ENCODE measurements around the gene MORN1.
A peak's percentile ranks its signal among the peaks of the same experiment; 100 is the strongest.
"Not testable (repeated sequence)": the region's sequence is repeated elsewhere in the genome, so short reads cannot be mapped to it uniquely, and the experiment has no call there.

The MORN1 gene

DNA sequence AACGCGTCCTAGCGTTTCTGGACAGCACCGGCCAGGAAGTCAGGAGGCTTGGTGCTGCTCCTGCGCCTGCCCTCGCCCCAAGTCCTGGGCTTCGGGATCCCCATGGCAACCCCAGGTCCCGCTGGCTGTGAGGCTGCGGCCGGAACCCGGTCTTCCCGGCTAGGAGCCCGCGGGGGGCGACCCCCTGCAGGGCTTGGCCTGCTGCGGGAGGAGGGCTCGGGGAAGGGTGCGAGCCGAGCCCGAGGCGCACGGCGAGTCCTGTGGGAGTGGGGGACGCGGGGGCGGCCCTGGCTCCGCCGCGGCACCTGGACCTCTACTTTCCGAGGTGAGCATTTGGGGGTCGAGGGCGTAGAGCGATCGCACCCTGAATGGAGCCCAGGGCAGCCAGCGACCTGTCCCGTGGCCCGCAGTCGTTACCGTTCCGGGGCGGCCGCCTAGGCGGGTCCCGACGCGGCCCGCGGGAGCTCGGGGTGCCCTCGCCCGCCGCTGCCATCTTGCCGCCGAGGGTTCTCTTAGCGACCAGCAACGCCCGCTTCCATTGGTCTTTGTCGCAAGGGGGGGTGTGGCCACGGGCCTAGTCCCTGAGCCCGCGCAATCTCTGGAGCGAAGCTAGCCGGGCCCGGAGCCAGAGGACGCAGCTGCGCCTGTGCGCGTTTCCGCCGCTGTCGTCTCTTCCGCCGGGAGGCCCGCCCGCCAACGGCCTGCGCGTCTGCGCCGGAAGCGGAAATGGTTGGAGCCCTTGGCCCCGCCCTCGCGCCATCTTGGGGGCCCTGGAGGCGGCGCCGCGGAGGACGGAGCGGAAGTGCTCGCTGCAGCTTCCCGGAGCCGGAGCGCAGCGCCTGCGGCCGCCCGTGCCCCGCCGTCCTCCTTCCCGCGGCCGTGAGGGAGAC lies at the start of gene MORN1, which contains the start of gene RER1:
Gene MORN1 (minus strand): TSS at position 514 of the 890 bp plus-strand sequence. CDS start 21 bp downstream, at position 493.
Gene RER1 (plus strand): TSS at position 801 of the 890 bp plus-strand sequence. CDS start 3,950 bp downstream, outside the sequence.
- peak; percentile 99 for DNase-seq (ENCODE audit: low spot score)

DNA sequence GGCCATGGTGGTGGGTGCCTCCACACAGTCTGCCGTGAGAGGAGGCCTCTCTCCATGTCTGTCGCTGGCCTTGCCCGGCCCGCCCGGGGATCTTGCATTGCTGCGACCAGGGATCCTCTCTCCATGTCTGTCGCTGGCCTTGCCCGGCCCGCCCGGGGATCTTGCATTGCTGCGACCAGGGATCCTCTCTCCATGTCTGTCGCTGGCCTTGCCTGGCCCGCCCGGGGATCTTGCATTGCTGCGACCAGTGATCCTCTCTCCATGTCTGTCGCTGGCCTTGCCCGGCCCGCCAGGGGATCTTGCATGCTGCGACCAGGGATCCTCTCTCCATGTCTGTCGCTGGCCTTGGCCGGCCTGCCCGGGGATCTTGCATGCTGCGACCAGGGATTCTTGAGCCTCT lies 49.0 kb upstream of the MORN1 start:
- DNase-seq (ENCODE audit: low spot score) = not testable (repeated sequence)

DNA sequence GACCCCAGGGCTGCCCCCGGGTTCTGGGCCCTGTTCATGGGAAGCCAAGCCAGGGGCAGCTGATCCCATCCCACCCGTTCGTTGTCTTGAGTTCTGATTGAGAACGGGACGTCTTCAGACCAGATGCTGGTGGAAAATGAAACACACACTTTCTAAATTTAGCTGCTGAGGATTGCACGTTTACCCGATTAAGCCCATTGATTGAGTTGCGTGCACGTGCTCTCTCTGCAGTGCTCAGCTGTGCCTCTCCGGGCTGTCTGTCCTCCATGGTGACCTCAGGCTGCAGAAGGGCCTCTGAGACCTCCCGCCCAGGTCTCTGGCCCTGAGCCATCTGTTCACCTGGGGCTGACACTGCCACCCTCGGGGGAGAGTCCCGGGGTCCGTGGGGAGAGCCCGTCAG lies 48.0 kb upstream of the MORN1 start:
- no peak for DNase-seq (ENCODE audit: low spot score)

DNA sequence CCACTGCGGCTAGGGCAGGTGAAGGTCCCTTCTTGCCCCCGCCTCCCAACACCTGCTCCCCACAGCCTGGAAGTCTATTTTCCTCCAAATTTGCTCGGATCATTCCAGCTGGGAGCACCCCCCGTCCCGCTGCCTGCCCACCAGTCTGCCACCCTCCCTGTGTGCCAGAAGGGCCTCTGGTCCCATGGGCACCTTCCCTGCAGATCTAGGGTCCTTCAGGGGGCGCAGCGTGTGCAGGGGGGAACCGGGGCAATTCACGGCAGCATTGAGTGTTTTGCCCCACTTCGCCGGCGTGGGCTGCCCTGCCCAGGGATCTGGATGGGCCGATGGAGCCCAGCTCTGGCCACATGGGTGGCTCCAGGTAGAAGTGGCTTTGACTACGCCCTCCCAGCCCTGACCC lies 47.3 kb upstream of the MORN1 start:
- no peak for DNase-seq (ENCODE audit: low spot score)

DNA sequence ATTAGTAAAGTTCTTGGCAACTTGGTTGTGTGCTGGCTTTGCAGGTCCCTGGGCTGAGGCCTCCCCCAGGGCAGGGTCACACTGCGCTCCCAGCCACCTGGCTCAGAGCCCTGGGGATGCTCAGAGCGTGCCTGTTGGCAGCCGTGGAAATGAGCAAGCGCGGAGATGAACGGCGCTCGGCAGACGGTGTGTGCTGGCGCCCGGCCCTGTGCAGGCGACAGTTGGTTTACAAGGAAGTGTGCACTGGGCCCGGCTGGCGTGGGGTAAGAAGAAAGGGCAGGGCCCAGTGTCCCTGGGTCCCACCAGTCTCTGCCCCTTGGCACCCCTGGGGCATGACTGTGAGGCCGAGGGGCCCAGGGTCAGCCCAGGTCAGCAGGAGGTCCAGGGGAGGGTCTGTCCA lies 46.7 kb upstream of the MORN1 start:
- DNase-seq (ENCODE audit: low spot score) = no peak

DNA sequence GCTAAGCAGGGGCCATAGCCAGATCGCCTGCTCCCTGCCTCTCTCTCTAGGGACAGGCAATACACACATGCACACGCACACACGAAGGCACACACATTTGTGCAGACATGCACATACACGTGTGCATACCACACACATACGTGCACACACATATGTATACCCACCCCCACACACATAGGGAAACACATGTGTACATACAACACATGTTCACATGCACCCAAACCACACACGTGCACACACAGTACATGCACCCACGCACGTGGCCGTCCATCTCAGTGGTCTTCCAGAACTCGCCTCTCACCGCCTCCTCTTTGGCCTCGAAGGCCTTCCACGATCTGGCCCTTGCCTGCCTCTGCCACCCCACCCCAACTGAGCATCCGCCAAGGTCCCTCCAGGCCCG lies 46.3 kb upstream of the MORN1 start:
- DNase-seq (ENCODE audit: low spot score) = no peak

DNA sequence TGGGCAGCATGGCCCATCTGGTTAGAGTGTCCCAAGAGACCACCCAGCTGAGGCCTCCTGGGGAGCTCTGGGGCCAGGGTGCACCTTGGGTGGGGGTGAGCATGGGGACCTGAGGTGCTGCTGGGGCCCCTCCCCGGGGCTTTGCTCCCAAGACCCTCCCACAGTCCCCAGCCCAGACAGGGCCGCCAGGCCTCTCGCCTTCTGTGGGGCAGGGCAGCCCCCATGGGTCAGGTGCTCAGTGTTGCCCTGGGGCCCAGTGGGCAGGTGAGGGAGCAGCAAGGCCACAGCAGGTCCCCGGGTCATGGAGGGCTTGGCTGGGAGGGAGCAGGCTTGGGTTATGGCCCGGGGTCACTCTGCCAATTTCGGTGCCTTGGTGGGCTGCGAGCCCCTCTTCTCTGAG lies 45.5 kb upstream of the MORN1 start:
- DNase-seq (ENCODE audit: low spot score) = no peak

DNA sequence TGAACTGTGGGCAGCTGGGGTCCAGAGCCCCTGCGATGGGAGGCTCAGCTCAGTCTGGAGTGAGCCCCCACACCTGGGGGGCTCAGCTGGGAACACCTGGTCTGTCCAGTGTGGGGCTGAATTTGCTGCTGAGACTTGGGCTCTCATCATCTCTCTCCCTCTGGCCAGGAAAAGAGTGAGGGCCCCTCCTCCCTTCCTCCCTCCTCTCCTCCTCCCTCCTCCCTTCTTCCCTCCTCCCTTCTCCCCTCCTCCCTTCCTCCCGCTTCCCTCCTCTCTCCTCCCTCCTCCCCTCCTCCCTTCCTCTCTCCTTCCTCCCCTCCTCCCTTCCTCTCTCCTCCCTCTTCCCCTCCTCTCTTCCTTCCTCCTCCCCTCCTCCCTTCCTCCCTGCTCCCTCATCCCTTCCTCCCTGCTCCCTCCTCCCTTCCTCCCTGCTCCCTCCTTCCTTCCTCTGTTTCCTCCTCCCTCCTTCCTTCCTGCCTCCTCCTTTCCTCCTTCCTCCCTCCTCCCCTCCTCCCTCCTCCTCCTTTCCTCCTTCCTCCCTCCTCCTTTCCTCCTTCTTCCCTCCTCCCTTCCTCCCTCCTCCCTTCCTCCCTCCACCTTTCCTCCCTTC lies 44.5 kb upstream of the MORN1 start:
- DNase-seq (ENCODE audit: low spot score) = no peak

DNA sequence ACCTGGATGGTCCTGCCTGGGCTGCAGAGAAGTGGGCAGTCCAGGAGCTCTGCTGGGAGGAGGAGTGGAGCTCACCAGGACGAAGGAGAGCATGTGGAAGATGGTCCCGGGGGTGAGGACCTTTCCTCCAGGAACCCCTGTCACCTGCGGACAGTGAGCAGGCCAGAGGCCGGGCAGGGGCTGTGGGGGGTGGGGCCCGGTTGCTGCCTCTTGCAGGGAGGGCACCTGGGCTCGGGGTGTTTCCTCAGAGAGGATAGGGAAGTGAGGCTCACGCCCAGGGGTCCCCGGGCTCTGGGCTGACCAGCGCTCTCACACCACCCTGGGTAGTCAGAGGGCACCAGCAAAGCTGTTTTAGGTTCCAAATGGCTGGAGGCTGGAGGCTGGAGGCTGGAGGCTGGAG lies 43.7 kb upstream of the MORN1 start:
- no peak for DNase-seq (ENCODE audit: low spot score)

DNA sequence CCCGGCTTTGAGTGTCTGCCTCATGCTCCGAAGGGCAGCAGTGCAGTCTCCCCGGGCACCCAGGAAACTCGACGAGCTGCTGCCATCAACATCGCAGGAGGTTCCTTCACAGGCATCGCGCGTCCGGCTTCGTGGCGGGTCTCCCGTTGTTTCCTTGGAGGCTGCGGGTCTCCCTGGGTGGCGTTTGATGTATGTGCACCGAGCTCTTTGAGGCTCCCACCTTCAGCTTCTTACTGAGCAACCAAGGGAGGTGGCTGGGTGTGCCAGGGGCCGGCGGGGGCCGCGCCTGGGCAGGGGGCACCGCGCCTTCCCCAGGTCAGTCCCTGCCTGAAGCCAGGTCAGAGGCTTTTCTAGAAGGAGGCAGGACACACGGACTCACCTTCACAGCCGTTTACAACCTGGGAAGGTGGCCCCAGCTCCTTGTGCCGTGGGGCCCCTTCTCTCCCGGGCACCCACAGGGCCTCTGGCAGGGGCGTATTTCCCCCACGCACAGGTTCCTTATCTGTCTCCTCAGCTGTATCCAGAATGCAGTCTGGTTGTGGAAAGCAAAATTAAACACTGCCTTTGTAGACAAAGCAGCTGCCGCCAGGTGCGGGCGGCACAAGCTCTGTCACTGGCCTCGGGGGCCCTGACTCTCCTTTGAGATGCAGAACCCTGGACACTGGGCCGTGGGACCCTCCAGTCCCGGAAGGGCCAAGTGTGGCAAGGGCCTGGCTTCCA lies 42.7 kb upstream of the MORN1 start:
- DNase-seq (ENCODE audit: low spot score) = no peak

DNA sequence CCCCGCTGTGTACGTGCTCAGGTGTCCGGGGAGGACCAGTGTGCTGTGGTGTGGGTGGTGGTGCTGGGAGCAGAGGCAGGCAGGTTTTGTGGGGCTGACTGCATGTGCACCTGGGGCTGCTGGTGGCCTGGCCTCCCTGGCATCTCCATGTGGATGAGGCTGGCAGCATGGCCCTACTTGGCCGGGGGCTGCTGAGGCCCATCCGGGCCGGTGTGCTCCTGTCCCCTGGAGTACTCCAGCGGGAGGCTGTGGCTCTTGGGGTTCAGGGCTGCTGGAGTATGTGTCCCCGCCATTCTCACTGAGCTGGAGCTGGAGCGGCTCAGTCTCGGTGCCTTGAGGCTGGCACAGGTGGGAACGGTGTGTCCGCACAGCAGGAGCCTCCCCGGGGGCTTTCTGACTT lies 41.8 kb upstream of the MORN1 start:
- no peak for DNase-seq (ENCODE audit: low spot score)

DNA sequence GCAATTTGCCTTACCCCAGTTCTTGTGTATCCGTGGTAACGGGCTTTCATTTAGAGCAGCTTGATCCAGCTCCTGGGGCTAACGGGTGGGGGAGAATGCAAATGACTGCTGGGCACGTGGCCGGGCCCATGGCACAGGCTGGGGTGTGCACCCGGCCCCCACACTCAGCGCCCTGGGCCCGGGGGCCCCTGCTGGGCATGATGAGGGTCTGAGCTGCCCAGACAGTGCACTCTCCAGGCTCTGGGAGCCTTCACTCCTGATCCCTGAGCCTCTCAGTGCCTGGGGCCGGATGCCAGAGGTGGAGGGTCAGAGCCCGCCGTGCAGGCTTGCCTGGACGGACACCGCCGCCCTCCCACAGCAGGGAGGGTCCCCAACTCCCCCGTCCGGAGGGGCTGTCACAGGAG lies 41.1 kb upstream of the MORN1 start:
- no peak for DNase-seq (ENCODE audit: low spot score)

DNA sequence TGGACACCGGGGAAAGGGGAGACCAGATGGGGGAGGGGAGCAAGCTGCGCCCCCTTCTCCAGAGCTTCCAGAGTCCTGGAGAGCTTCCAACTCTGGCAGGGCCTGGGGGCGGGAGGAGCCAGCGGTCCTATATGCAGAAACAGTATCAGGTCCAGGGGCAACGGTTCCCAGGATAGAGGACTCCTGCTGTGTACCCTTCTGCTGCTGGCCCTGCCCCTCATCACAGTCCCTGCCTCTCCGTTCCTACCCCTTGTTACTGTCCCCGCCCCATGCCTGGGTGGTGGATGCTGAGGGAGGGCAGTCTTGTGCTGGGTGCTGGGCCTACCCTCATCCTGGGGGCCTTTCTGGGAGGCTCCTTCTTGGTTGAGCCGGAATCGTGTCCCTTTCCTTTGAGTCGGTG lies 40.2 kb upstream of the MORN1 start:
- no peak for DNase-seq (ENCODE audit: low spot score)

DNA sequence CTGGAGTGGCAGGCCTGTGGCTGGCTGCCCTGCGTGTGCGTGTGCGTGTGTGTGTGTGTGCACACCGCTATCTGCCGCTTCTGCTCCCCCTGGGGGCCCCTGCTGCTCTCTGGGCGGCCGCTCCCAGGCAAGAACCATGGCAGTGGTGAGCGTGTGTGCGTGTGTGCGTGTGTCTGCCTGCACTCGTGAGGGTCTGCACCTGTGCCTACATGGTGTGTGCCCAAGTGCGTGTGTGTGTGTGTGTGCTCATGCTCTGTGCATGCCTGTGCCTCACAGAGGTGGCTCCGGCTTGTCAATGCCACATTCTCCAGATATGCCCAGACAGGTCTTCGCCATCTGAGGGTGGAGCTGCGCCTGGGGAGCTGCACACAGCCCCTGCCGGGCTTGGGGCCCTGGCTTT lies 39.7 kb upstream of the MORN1 start:
- no peak for DNase-seq (ENCODE audit: low spot score)

DNA sequence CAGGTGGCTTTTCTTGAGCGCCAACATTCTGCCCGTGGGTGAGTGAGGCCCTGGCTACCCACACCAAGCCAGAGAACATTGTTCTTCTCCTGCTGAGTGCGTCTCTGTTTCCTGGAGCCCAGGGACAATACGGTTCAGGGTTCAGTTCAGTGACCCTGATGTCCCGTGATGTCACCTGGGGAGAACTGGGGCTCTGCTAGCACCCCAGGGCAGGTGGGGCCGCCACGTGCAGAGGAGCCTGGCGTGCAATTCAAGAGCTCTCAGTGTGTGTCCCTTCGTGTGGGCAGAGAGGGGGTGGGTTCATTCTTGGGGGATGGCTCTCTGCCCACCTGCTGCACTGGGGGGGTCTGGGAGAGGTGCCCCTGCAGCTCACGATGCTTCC lies 39.2 kb upstream of the MORN1 start:
- no peak for DNase-seq (ENCODE audit: low spot score)

DNA sequence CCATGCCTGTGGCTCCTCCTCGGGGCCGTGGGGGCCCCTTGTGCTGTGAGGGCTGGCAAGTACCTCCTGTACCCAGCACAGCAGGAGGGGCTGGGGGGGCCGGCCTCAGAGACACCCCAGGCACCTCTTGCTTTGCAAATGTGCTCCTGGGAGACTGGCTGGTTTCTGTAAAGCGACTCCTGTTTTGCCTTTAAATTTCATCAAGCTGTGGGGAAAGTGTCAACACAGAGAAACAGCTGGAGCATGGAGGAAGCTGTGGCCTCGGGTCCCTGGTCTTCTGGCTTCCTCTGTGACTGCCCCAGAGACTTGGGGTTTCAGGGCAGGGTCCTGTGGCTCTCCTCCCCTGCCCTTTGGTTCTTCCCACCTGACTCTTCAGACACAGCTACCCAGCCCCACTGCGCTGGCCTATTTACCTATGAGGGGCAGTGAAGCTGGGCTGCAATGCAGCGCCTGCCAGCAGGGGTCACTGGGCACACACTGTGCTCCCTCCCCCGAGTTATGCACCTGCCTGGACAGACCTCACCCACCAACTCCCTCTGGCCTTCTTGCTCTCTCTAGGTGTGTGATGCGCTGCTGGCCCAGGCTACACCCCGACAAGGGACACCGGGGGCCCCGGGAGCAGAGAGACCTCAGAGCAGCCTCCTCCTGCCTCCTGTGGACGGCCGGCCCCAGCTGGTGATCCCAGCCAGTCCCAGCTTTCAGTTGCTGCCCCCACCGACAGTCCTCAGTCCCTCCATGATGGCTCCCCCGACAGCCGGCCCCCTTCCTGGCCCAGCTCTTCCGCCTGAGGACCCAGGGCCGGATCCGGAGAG lies 38.6 kb upstream of the MORN1 start:
- DNase-seq (ENCODE audit: low spot score) = no peak

DNA sequence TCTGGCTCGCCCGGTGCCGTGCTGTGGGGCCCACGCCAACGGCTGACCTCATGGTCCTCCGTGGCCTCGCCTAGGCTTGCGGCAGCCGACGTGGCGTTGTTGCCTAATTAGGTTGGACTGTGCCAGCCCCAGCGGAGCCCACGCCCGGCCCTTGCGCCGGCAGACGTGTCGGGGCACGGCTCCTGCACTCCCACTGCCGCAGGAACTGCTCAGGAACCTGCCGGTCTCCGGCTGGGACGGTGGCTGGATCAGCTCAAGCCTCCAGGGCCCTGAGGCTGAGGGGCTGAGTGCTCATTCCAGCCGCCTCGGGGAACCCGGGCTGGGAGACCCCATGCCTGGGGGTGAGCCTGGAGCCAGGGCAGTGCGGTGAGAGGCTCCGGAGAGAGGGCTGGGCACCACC lies 37.1 kb upstream of the MORN1 start:
- no peak for DNase-seq (ENCODE audit: low spot score)

DNA sequence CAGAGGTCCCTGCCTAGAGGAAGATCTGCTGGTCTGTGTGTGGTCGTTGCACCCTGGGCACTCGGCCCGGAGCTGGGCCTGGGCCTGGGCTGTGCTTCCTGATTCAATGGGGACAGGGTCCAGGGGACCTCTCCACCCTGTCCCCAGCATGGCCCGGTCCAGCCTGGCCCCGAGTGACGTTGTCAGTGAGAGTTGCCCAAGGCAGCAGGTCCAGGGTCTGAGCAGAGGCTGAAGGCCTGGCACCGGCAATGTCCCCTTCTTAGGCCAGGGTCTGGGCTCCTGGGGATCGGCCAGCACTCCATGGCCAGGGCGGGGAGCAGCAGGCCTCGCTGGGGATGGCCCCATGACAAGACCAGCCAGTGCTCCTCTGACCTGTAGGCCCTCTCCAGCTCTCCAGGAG lies 36.6 kb upstream of the MORN1 start:
- DNase-seq (ENCODE audit: low spot score) = no peak

DNA sequence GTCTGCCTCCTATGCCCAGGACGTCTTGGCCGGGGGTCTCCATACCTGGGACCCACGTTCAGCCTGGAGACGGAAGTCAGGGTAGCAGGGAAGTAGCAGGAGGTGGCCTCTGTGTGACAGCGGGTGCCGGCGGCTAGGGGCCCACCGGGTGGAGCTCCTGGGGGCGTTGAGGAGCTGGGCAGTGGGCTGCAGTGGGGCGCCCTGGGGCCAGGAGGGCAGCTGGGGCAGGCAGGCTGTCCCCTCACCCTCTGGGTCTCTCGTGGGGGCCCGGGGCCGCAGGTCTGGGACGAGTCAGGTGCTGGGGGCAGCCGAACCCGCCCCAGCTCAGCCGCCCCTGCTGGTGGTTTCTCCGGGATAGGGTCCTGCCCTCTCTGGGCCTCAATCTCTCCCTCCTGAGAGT lies 35.7 kb upstream of the MORN1 start:
- no peak for DNase-seq (ENCODE audit: low spot score)

DNA sequence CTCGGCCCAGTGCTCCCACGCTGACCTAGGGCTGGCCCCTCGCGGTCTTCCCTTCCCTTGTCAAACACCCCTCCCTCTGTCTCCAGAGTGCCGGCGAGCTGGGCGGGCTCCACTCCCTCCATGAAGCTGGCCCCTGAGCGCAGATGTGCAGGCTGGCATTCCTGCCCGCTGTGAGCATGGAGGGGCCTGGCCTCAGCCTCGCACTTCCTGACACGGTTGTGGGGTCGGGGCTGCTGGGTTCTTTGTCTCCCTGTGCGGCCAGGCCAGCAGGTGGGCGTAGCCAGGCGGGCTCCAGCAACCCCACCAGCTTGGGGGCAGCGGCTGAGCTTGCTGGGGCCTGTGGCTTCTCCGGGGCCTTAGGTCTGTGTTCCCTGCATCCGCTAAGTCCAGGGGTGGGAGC lies 35.2 kb upstream of the MORN1 start:
- DNase-seq (ENCODE audit: low spot score) = no peak

DNA sequence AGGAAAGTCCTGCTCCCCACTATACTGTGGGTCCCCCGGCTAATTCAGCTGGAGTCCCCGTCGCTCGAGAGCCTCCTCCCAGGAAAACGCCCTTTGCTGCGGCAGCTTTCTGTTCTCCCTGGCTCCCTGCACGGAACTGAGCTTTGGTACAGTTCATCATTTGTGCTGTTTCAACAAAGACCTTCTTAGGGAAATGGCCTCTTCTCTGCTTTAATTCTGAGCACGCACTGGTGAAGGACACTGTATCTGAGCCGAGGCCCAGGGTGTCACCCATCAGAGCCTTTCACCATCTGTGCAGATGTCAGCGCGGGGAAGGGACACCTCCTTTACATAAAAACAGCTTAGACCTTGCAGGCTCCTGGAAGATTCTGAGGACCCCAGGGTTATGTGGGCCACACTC lies 34.5 kb upstream of the MORN1 start:
- DNase-seq (ENCODE audit: low spot score) = no peak

DNA sequence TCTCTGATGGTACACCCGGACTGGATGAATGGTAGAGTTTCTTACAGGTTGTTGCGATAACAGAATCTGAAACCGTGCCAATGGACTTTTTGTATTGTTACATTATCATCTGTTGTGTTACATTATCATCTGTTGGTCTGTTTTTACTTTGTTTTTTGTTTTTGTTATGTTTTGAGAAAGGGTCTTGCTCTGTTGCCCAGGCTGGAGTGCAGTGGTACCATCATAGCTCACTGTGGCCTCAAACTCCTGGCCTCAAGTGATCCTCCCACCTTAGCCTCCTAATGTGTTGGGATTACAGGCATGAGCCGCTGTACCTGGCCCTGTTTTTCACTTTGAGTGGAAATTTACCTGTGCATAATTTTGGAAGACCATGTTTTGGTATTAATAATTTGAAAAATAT lies 31.2 kb upstream of the MORN1 start:
- DNase-seq (ENCODE audit: low spot score) = no peak

Data from D341Med (cell line).